Large intestine (tissue), 3 donors: Measurements from ENCODE around the gene NDRG2. TPM values are rescaled to one million over a fixed set of nuclear protein-coding genes. Genes with fewer than 3 reads are reported as not detected.
A peak's percentile ranks its signal among the peaks of the same experiment; 100 is the strongest.
"Not testable (repeated sequence)": the region's sequence is repeated elsewhere in the genome, so short reads cannot be mapped to it uniquely, and the experiment has no call there.

Experiments
- DNase-seq, 2 donors: peaks; one replicate each; pipeline versions ENCODE4 v3.0.0 to v3.0.0-alpha.2; 2013
- H3K27ac ChIP-seq: one replicate; pipeline ENCODE4 v1.5.1; 2013; ENCODE audit warnings: low read length
- H3K27me3 ChIP-seq: 2 replicates; pipeline ENCODE4 v1.6.1; 2013; ENCODE audit warnings: low read length; ENCODE audit not compliant: control insufficient read depth, insufficient read depth
- H3K36me3 ChIP-seq: 2 replicates; pipeline ENCODE4 v1.6.1; 2013; ENCODE audit warnings: low read length; ENCODE audit not compliant: control insufficient read depth, insufficient read depth
- H3K4me1 ChIP-seq: one replicate; pipeline ENCODE4 v1.6.1; 2013; ENCODE audit warnings: low read length; ENCODE audit not compliant: control insufficient read depth, insufficient read depth
- H3K4me3 ChIP-seq: one replicate; pipeline ENCODE4 v1.5.1; 2013; ENCODE audit warnings: low read length
- H3K9me3 ChIP-seq: one replicate; pipeline ENCODE4 v1.6.1; 2013; ENCODE audit warnings: mild to moderate bottlenecking, low read depth, low read length, moderate library complexity; ENCODE audit not compliant: control insufficient read depth
- WGBS: methylation state at CpG from one replicate; pipeline ENCODE4 v1.1.5; 2013; ENCODE audit warnings: low lambda C conversion rate; ENCODE audit not compliant: insufficient coverage; 5-methylcytosine and 5-hydroxymethylcytosine counted together
- polyA plus RNA-seq: library from polyadenylated mRNA; unstranded; fragments of 120-200 nt; gene quantifications from one replicate; pipeline ENCODE4 v1.2.1, GENCODE V29; 2013

NDRG2 gene
- polyA plus RNA-seq, 1 donor = 76.5 TPM

DNA sequence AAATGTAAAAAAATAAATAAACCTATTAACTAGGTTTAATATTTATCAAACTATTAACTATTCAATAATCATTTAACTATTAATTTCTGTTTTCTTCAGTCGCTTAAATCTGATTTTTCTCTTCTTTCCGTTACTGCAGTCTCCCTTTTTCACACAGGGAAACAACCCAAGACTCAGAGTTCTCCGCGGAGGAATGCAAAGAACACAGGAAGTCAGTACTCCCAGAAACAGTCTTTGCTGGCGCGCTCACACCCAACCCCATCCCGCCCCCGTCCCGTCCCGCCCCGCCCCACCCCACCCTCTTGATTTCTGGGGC is 35.4 kb downstream of the NDRG2 start:
- H3K9me3 ChIP-seq = no peaks in the 10 kb centered on the region
- no peak for DNase-seq
- 0% methylated on average over 2 of the region's 11 CpGs for WGBS
- H3K36me3 ChIP-seq = peaks cover 24% of the 10 kb centered on the region
- peak overlapping the region; percentile 71 for H3K4me3 ChIP-seq
- H3K4me1 ChIP-seq = peaks cover 15% of the 10 kb centered on the region
- H3K27me3 ChIP-seq = no peaks in the 10 kb centered on the region
- peak overlapping the region; percentile 83 for H3K27ac ChIP-seq

DNA sequence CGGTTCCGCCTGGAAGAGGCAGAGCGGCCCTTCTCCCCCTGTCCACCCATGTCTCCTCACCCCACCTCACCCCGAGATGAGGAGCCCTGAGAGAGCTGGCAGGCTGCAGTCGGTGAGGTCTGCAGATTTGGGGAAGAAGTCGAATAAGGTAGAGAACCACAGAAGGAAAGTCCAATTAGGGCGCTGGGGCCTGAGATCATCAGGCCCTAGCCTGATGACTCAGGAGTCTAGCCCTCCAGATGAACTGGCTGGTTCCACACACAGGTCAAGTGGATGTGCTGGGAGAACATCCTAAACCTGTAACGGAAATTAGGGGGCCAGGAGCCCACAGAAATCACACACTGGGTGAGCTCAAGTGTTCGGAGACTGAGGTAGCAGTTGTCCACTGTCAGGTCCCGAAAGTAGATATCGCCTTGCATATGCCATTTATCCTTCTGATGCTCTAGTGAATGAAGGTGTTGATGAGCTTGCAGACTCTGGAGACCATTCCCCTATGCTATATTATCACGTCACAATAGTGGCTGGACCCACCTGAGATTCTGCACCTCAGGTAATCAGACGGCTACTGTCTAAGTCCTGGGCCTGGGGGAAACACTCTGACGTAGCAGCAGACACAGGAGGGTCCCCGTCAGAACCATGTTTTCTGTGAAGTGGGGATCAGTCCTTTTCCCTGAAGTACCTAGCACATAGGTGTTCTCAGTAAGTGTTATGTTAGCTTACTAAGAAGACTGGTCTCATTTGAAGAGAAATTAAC is 36.0 kb downstream of the NDRG2 start:
- Histone ChIP-seq H3K4me1 (peaks cover 15% of the 10 kb centered on the region), H3K27me3 (no peaks in the 10 kb centered on the region), H3K4me3 (peak overlapping the region; percentile 71), H3K36me3 (peaks cover 19% of the 10 kb centered on the region), H3K27ac (peak overlapping the region; percentile 83), H3K9me3 (no peaks in the 10 kb centered on the region)
- no CpG with 5 or more reads among the region's 15 CpGs for WGBS
- DNase-seq = no peak

DNA sequence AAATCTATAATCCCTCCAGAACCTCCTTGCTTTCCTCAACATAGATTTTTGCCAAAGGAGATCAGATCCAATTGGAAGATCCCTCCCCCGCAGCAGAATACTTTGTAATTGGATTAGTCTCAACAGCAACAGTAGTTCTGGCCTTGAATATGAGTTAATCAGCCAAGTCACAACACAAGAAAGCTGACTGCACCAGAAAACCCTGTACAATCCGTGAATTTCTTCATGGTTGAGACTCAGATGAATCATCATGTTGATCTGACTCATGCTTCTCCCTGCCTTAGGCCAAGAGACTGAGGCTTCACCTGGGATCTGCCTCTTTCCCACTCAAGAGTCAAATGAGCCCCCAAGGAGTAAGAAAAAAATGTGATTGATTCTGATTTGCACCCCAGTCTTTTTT is 38.0 kb downstream of the NDRG2 start:
- Histone ChIP-seq H3K36me3 (peaks cover under 1% of the 10 kb centered on the region), H3K4me3 (no peak overlapping the region), H3K27ac (no peak overlapping the region), H3K27me3 (no peaks in the 10 kb centered on the region), H3K9me3 (no peaks in the 10 kb centered on the region), H3K4me1 (peaks cover 13% of the 10 kb centered on the region)
- no CpG with 5 or more reads among the region's 2 CpGs for WGBS
- no peak for DNase-seq

DNA sequence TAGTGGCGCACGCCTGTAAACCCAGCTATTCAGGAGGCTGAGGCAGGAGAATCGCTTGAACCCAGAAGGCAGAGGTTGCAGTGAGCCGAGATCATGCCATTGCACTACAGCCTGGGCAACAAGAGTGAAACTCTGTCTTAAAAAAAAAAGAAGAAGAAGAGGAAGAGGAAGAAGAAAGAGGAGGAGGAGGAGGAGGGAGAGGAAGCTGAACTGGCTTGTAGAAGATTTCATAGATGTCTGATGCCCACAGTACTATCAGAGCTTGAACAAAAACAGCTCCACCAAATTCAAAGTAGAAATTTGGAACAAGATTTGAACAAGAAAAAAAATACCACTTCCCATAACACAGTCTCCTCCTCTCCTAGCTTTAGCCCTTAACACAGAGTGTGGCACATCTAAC is 39.2 kb downstream of the NDRG2 start:
- not testable (repeated sequence) for DNase-seq, H3K36me3 ChIP-seq, H3K9me3 ChIP-seq, H3K4me1 ChIP-seq, H3K4me3 ChIP-seq, H3K27me3 ChIP-seq, H3K27ac ChIP-seq
- WGBS = no CpG with 5 or more reads among the region's 4 CpGs

DNA sequence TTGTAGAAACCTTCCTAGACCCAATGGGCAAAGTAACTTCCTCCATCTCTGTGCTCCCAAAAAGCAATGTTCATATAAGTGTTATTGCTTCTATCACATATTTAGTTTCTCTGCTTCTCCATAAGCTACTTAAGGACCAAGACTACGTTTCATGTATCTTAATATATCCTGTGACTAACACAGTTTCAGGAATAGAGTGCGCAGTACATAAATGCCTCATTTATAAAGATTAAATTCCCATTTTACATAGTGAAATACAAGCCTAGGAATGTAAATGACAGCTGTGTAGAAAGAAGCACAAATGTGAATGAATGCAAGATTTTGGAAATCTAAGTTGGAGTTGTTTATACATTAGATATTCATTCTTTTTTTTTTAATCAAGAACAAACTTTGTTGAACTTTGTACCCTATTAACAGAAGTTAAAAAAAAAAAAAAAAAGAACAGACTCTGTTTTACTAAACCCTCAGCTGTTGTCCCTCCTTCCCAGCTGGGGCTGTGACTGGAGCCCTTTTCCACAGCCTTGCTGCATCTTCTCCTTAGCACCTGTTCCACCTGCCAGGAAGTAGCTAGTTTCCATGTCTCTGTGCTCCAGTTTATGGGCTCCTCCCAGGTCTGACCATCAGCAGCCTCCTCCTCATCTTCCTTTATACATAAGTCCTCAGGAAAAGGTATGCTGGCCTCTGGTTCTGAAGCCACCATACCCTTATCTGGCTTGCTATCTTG is 42.1 kb downstream of the NDRG2 start:
- no peak for DNase-seq
- no peaks in the 10 kb centered on the region for H3K27me3 ChIP-seq
- no CpG with 5 or more reads among the region's 2 CpGs for WGBS
- H3K4me1 ChIP-seq = no peaks in the 10 kb centered on the region
- H3K9me3 ChIP-seq = no peaks in the 10 kb centered on the region
- H3K4me3 ChIP-seq = no peak overlapping the region
- H3K36me3 ChIP-seq = no peaks in the 10 kb centered on the region
- no peak overlapping the region for H3K27ac ChIP-seq

DNA sequence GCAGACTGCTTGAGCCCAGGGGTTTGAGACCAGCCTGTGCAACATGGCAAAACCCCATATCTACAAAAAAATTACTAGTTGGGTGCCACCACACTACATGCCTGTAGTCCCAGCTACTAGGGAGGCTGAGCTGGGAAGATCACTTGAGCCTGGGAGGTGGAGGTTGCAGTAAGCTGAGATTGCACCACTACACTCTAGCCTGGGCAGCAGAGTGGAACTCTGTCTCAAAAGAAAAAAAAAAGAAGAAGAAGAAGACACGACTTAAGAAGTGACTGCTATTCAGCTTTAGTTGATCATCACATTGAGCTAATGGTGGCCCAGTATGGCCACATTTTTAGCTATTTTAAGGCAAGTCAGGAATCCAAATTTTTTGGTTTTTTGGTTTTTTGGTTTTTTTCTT is 44.0 kb downstream of the NDRG2 start:
- peaks cover 4% of the 10 kb centered on the region for H3K4me1 ChIP-seq
- H3K27ac ChIP-seq = no peak overlapping the region
- H3K27me3 ChIP-seq = no peaks in the 10 kb centered on the region
- H3K4me3 ChIP-seq = no peak overlapping the region
- H3K9me3 ChIP-seq = no peaks in the 10 kb centered on the region
- H3K36me3 ChIP-seq = no peaks in the 10 kb centered on the region
- no CpG with 5 or more reads among the region's 1 CpG for WGBS
- DNase-seq = no peak

DNA sequence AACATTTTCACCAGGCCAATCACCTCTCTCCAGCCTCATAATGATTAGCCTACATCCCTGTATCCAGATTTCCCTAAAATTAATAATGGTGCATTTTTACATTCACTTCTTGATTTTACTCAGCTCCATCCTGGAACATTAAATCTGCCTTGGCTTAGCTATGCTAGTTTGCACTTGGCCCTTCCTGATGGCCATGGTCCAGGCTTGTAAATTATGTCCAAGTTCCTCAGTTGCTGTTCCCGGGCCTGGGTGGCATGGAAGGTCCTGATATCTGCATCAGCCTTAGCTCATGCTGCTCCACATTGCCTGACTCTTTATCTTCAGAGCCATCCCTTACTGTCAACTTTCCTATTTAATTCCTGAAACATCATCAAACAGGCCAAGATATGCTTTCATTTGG is 46.2 kb downstream of the NDRG2 start:
- no CpG with 5 or more reads among the region's 1 CpG for WGBS
- Histone ChIP-seq H3K9me3 (no peaks in the 10 kb centered on the region), H3K27me3 (no peaks in the 10 kb centered on the region), H3K4me1 (peaks cover 9% of the 10 kb centered on the region), H3K27ac (no peak overlapping the region), H3K4me3 (no peak overlapping the region), H3K36me3 (no peaks in the 10 kb centered on the region)
- no peak for DNase-seq

DNA sequence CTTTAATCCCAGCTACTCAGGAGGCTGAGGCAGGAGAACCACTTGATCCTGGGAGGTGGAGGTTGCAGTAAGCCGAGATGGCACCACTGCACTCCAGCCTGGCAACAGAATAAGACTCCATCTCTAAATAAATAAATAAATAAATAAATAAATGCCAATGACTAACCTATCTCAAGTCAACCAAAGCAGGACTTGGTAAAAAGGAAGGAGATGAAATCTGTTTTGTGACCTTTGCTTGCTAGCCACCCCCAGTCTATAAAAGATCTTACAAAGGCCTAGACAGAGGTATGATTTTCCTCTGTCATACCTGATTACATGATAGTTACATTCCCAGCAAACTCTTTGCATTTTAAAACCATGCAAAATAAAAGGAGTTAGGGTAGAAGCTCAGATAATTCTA is 48.6 kb downstream of the NDRG2 start:
- no CpG with 5 or more reads among the region's 1 CpG for WGBS

DNA sequence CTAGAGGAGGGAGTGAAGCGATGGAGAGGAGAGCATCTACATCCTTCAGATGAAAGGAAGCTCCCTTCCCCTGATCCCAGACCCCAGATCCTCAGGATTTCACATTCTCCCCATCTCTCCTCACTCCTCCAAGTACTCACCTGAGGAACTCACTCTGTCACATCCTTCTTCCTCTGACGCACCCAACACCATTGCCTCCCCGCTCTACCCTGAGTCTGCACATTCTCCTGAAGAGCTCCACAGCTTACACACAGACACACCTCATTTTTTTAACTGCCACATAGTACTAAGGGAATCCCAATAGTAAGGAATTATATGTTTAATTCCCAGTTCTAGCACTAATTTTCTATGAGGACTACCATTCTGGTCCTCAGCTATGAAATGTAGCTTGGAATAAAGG is 51.4 kb downstream of the NDRG2 start:
- H3K4me3 ChIP-seq = no peak overlapping the region
- H3K36me3 ChIP-seq = no peaks in the 10 kb centered on the region
- no peak for DNase-seq
- peaks cover 13% of the 10 kb centered on the region for H3K4me1 ChIP-seq
- WGBS = 90% methylated on average over 2 of the region's 3 CpGs
- H3K9me3 ChIP-seq = no peaks in the 10 kb centered on the region
- no peak overlapping the region for H3K27ac ChIP-seq
- no peaks in the 10 kb centered on the region for H3K27me3 ChIP-seq

More for the DNA sequence above, 48.6 kb downstream of the NDRG2 start:
- Histone ChIP-seq H3K27me3 (no peaks in the 10 kb centered on the region), H3K36me3 (no peaks in the 10 kb centered on the region), H3K4me1 (peaks cover 9% of the 10 kb centered on the region), H3K9me3 (no peaks in the 10 kb centered on the region), H3K4me3 (no peak overlapping the region), H3K27ac (no peak overlapping the region)
- peak in 1 of 2 donors; percentile 36 for DNase-seq

DNA sequence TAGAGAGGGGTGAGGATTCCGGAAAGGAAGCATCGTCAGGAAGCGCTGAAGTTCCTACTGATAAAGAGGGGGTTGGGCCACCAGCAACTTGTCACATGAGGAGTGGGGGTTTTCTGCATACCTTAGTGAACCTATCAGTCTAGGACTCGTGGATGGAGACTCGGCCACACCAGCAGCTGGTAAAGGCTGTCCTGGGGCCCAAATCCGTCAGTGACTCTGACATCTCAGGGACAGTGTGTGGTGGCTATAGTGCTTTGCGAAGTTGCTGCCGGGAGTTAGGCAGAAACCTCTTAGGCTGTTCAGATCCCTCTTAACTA is 53.2 kb downstream of the NDRG2 start:
- no peak for DNase-seq
- H3K27me3 ChIP-seq = no peaks in the 10 kb centered on the region
- H3K27ac ChIP-seq = no peak overlapping the region

More for the DNA sequence above, 53.2 kb downstream of the NDRG2 start:
- WGBS = no CpG with 5 or more reads among the region's 8 CpGs
- Histone ChIP-seq H3K36me3 (no peaks in the 10 kb centered on the region), H3K4me3 (peak overlapping the region; percentile 62), H3K4me1 (peaks cover 13% of the 10 kb centered on the region), H3K9me3 (no peaks in the 10 kb centered on the region)
